Activated T-helper 17 cell treated with anti-CD3 and anti-CD28 coated beads, Interleukin-2, amount 50 U/mL, for 72 hours (primary cell): Measurements from ENCODE around the gene SLC39A10. TPM values are rescaled to one million over a fixed set of nuclear protein-coding genes. Genes with fewer than 3 reads are reported as not detected.
"Not testable (repeated sequence)": the region's sequence is repeated elsewhere in the genome, so short reads cannot be mapped to it uniquely, and the experiment has no call there.

Experiments
- ATAC-seq: fragments of 150-1000 bp; cut with Tn5 transposase; replicated peaks from 2 replicates; pipeline ENCODE4 v1.10.0; 2021; ENCODE audit warnings: mild to moderate bottlenecking, moderate library complexity
- H3K27ac Mint-ChIP-seq: one replicate; pipeline ENCODE4 v1.8.0; 2022; ENCODE audit warnings: mixed read lengths
- H3K27me3 Mint-ChIP-seq: one replicate; pipeline ENCODE4 v1.8.0; 2022; ENCODE audit warnings: mixed read lengths
- H3K36me3 Mint-ChIP-seq: one replicate; pipeline ENCODE4 v1.8.0; 2022; ENCODE audit warnings: low read depth, mild to moderate bottlenecking, mixed read lengths
- H3K4me1 Mint-ChIP-seq: one replicate; pipeline ENCODE4 v1.8.0; 2022; ENCODE audit warnings: mixed read lengths
- H3K4me3 Mint-ChIP-seq: one replicate; pipeline ENCODE4 v1.8.0; 2022; ENCODE audit warnings: mild to moderate bottlenecking, mixed read lengths
- H3K9me3 Mint-ChIP-seq: one replicate; pipeline ENCODE4 v1.8.0; 2022; ENCODE audit warnings: mixed read lengths
- total RNA-seq, 2 donors: library from RNA; stranded (reverse); gene quantifications; one replicate each; pipeline ENCODE4 v1.2.3, GENCODE V29; 2022

SLC39A10 gene
- total RNA-seq, 2 donors from 2014 or later: 62.2 to 102 TPM

- Mint-ChIP-seq H3K36me3 (no peaks in the 10 kb centered on the region), H3K4me3 (no peak overlapping the region), H3K27ac (no peak overlapping the region), H3K9me3 (peaks cover 3% of the 10 kb centered on the region), H3K27me3 (no peaks in the 10 kb centered on the region), H3K4me1 (no peaks in the 10 kb centered on the region)
- no peak for ATAC-seq
Observed at GRCh38 chr2:195638750-195639149, 18.3 kb upstream of the SLC39A10 start.

- peaks cover 3% of the 10 kb centered on the region for H3K9me3 Mint-ChIP-seq
- H3K36me3 Mint-ChIP-seq: no peaks in the 10 kb centered on the region
- no peaks in the 10 kb centered on the region for H3K27me3 Mint-ChIP-seq
- H3K27ac Mint-ChIP-seq: no peak overlapping the region
- no peak overlapping the region for H3K4me3 Mint-ChIP-seq
- ATAC-seq: no peak
- no peaks in the 10 kb centered on the region for H3K4me1 Mint-ChIP-seq
Observed at GRCh38 chr2:195639238-195639858, 17.7 kb upstream of the SLC39A10 start.

- peaks cover 3% of the 10 kb centered on the region for H3K9me3 Mint-ChIP-seq
- no peak for ATAC-seq
- H3K4me1 Mint-ChIP-seq: no peaks in the 10 kb centered on the region
- H3K4me3 Mint-ChIP-seq: no peak overlapping the region
- H3K36me3 Mint-ChIP-seq: no peaks in the 10 kb centered on the region
- H3K27ac Mint-ChIP-seq: no peak overlapping the region
- no peaks in the 10 kb centered on the region for H3K27me3 Mint-ChIP-seq
Observed at GRCh38 chr2:195639959-195640358, 17.1 kb upstream of the SLC39A10 start.

- ATAC-seq: no peak
- no peaks in the 10 kb centered on the region for H3K36me3 Mint-ChIP-seq
- H3K27me3 Mint-ChIP-seq: no peaks in the 10 kb centered on the region
- H3K9me3 Mint-ChIP-seq: peaks cover 3% of the 10 kb centered on the region
- no peak overlapping the region for H3K4me3 Mint-ChIP-seq
- H3K4me1 Mint-ChIP-seq: no peaks in the 10 kb centered on the region
- no peak overlapping the region for H3K27ac Mint-ChIP-seq
Observed at GRCh38 chr2:195642027-195642678, 14.9 kb upstream of the SLC39A10 start.

GRCh38 chr2:195642679-195643068, 14.4 kb upstream of the SLC39A10 start:
- ATAC-seq: no peak
- Mint-ChIP-seq H3K4me3 (no peak overlapping the region), H3K4me1 (no peaks in the 10 kb centered on the region), H3K36me3 (no peaks in the 10 kb centered on the region), H3K27me3 (no peaks in the 10 kb centered on the region), H3K9me3 (peaks cover 1% of the 10 kb centered on the region), H3K27ac (no peak overlapping the region)

- H3K9me3 Mint-ChIP-seq, H3K36me3 Mint-ChIP-seq, H3K27me3 Mint-ChIP-seq, H3K4me1 Mint-ChIP-seq, ATAC-seq, H3K4me3 Mint-ChIP-seq, H3K27ac Mint-ChIP-seq: not testable (repeated sequence)
Observed at GRCh38 chr2:195644708-195645107, 12.3 kb upstream of the SLC39A10 start.

- Mint-ChIP-seq H3K4me1 (no peaks in the 10 kb centered on the region), H3K9me3 (no peaks in the 10 kb centered on the region), H3K27ac (no peak overlapping the region), H3K27me3 (no peaks in the 10 kb centered on the region), H3K36me3 (no peaks in the 10 kb centered on the region), H3K4me3 (no peak overlapping the region)
- ATAC-seq: no peak
Observed at GRCh38 chr2:195645413-195645812, 11.6 kb upstream of the SLC39A10 start.

- no peak for ATAC-seq
- no peaks in the 10 kb centered on the region for H3K9me3 Mint-ChIP-seq
- no peak overlapping the region for H3K4me3 Mint-ChIP-seq
- H3K36me3 Mint-ChIP-seq: no peaks in the 10 kb centered on the region
- no peaks in the 10 kb centered on the region for H3K4me1 Mint-ChIP-seq
- no peaks in the 10 kb centered on the region for H3K27me3 Mint-ChIP-seq
- H3K27ac Mint-ChIP-seq: no peak overlapping the region
Observed at GRCh38 chr2:195646424-195646823, 10.6 kb upstream of the SLC39A10 start.

GRCh38 chr2:195647302-195647701, 9.7 kb upstream of the SLC39A10 start:
- Mint-ChIP-seq H3K27me3 (no peaks in the 10 kb centered on the region), H3K27ac (no peak overlapping the region), H3K4me1 (no peaks in the 10 kb centered on the region), H3K9me3 (no peaks in the 10 kb centered on the region), H3K4me3 (no peak overlapping the region), H3K36me3 (no peaks in the 10 kb centered on the region)
- ATAC-seq: no peak

- H3K27me3 Mint-ChIP-seq, ATAC-seq, H3K27ac Mint-ChIP-seq, H3K4me3 Mint-ChIP-seq, H3K36me3 Mint-ChIP-seq, H3K9me3 Mint-ChIP-seq, H3K4me1 Mint-ChIP-seq: not testable (repeated sequence)
Observed at GRCh38 chr2:195648370-195648769, 8.7 kb upstream of the SLC39A10 start.

GRCh38 chr2:195648787-195649186, 8.2 kb upstream of the SLC39A10 start:
- no peak overlapping the region for H3K27ac Mint-ChIP-seq
- ATAC-seq: no peak
- no peak overlapping the region for H3K4me3 Mint-ChIP-seq
- H3K36me3 Mint-ChIP-seq: no peaks in the 10 kb centered on the region
- no peaks in the 10 kb centered on the region for H3K27me3 Mint-ChIP-seq
- H3K4me1 Mint-ChIP-seq: no peaks in the 10 kb centered on the region
- H3K9me3 Mint-ChIP-seq: no peaks in the 10 kb centered on the region

- Mint-ChIP-seq H3K4me3 (no peak overlapping the region), H3K36me3 (no peaks in the 10 kb centered on the region), H3K27ac (no peak overlapping the region), H3K27me3 (no peaks in the 10 kb centered on the region), H3K9me3 (no peaks in the 10 kb centered on the region), H3K4me1 (no peaks in the 10 kb centered on the region)
- no peak for ATAC-seq
Observed at GRCh38 chr2:195649629-195650190, 7.3 kb upstream of the SLC39A10 start.

- Mint-ChIP-seq H3K9me3 (no peaks in the 10 kb centered on the region), H3K36me3 (no peaks in the 10 kb centered on the region), H3K4me1 (peaks cover 2% of the 10 kb centered on the region), H3K27me3 (no peaks in the 10 kb centered on the region), H3K27ac (no peak overlapping the region), H3K4me3 (no peak overlapping the region)
- no peak for ATAC-seq
Observed at GRCh38 chr2:195651046-195651445, 6.0 kb upstream of the SLC39A10 start.

GRCh38 chr2:195652911-195653310, 4.1 kb upstream of the SLC39A10 start:
- Mint-ChIP-seq H3K27ac (no peak overlapping the region), H3K27me3 (no peaks in the 10 kb centered on the region), H3K36me3 (peaks cover 11% of the 10 kb centered on the region), H3K9me3 (no peaks in the 10 kb centered on the region), H3K4me3 (no peak overlapping the region), H3K4me1 (peaks cover 5% of the 10 kb centered on the region)
- ATAC-seq: no peak

GRCh38 chr2:195656161-195656858, 716 bp upstream of the SLC39A10 start:
- no peaks in the 10 kb centered on the region for H3K27me3 Mint-ChIP-seq
- ATAC-seq: peak; percentile 64
- H3K4me1 Mint-ChIP-seq: peaks cover 18% of the 10 kb centered on the region
- H3K27ac Mint-ChIP-seq: peak overlapping the region; percentile 100
- H3K36me3 Mint-ChIP-seq: peaks cover 39% of the 10 kb centered on the region
- peak overlapping the region; percentile 98 for H3K4me3 Mint-ChIP-seq
- no peaks in the 10 kb centered on the region for H3K9me3 Mint-ChIP-seq
